ENCODE measurements around the gene OLFM2. TPM values are rescaled to one million over a fixed set of nuclear protein-coding genes. Genes with fewer than 3 reads are reported as not detected.

OLFM2 gene
- total RNA-seq, 1 donor from 2014 or later = 11.4 TPM

GRCh38 chr19:9962623-9963290 is 26.4 kb upstream of the OLFM2 start:
- no peak overlapping the region for H2AFZ ChIP-seq (replicated peaks)
- H3K27ac Mint-ChIP-seq = no peak overlapping the region
- peaks cover 19% of the 10 kb centered on the region for H3K27me3 Mint-ChIP-seq (ENCODE audit: insufficient read depth, low read depth)

GRCh38 chr19:9961103-9961502 is 24.8 kb upstream of the OLFM2 start:
- Histone ChIP-seq H3K27ac (no peak overlapping the region), H2AFZ (replicated peaks) (no peak overlapping the region), H3K79me2 (ENCODE audit: low read depth) (no peaks in the 10 kb centered on the region), H3K4me3 (no peak overlapping the region), H3F3A (ENCODE audit: low read depth) (no peaks in the 10 kb centered on the region), H3K36me3 (no peaks in the 10 kb centered on the region), H3K4me1 (no peaks in the 10 kb centered on the region), H3K9ac (no peak overlapping the region), H3K9me3 (ENCODE audit: low read depth) (no peaks in the 10 kb centered on the region), H4K20me1 (ENCODE audit: low read depth) (no peaks in the 10 kb centered on the region), H3K4me2 (no peak overlapping the region), H3K27me3 (peaks cover 12% of the 10 kb centered on the region)
- H3K4me1 Mint-ChIP-seq = no peaks in the 10 kb centered on the region
- DNase-seq (ENCODE audit: low spot score) = no peak
- H3K27ac Mint-ChIP-seq = no peak overlapping the region
- no peaks in the 10 kb centered on the region for H3K9me3 Mint-ChIP-seq
- TF ChIP-seq CTCF (IDR thresholded peaks at IDR 0.05) (no peak), EZH2 (IDR thresholded peaks at IDR 0.05) (no peak), EZH2phosphoT487 (IDR thresholded peaks at IDR 0.05) (no peak)
- H3K36me3 Mint-ChIP-seq = peaks cover 2% of the 10 kb centered on the region
- peaks cover 10% of the 10 kb centered on the region for H3K27me3 Mint-ChIP-seq (ENCODE audit: insufficient read depth, low read depth)
- no peak overlapping the region for H3K4me3 Mint-ChIP-seq

More at GRCh38 chr19:9962623-9963290, 26.4 kb upstream of the OLFM2 start:
- no peak overlapping the region for H3K27ac ChIP-seq
- no peak overlapping the region for H3K4me3 Mint-ChIP-seq
- peaks cover 29% of the 10 kb centered on the region for H3K27me3 ChIP-seq
- no peaks in the 10 kb centered on the region for H4K20me1 ChIP-seq (ENCODE audit: low read depth)
- H3K9ac ChIP-seq = no peak overlapping the region
- H3K9me3 Mint-ChIP-seq = no peaks in the 10 kb centered on the region
- H3K4me2 ChIP-seq = no peak overlapping the region
- no peak for TF ChIP-seq CTCF (IDR thresholded peaks at IDR 0.05)
- H3K4me1 Mint-ChIP-seq = peaks cover 3% of the 10 kb centered on the region
- no peak for DNase-seq (ENCODE audit: low spot score)
- H3K4me3 ChIP-seq = no peak overlapping the region
- no peaks in the 10 kb centered on the region for H3K36me3 ChIP-seq
- H3K4me1 ChIP-seq = no peaks in the 10 kb centered on the region
- no peaks in the 10 kb centered on the region for H3K9me3 ChIP-seq (ENCODE audit: low read depth)
- H3F3A ChIP-seq (ENCODE audit: low read depth) = no peaks in the 10 kb centered on the region
- no peaks in the 10 kb centered on the region for H3K79me2 ChIP-seq (ENCODE audit: low read depth)
- H3K36me3 Mint-ChIP-seq = peaks cover 2% of the 10 kb centered on the region

- Histone ChIP-seq H3K27me3 (no peaks in the 10 kb centered on the region), H3K4me2 (no peak overlapping the region), H4K20me1 (ENCODE audit: low read depth) (no peaks in the 10 kb centered on the region), H3K27ac (no peak overlapping the region), H3K79me2 (ENCODE audit: low read depth) (no peaks in the 10 kb centered on the region), H3K4me1 (no peaks in the 10 kb centered on the region), H3K9me3 (ENCODE audit: low read depth) (no peaks in the 10 kb centered on the region), H3F3A (ENCODE audit: low read depth) (no peaks in the 10 kb centered on the region), H3K9ac (no peak overlapping the region), H2AFZ (replicated peaks) (no peak overlapping the region), H3K4me3 (no peak overlapping the region), H3K36me3 (no peaks in the 10 kb centered on the region)
- Mint-ChIP-seq H3K4me3 (no peak overlapping the region), H3K27ac (no peak overlapping the region), H3K9me3 (no peaks in the 10 kb centered on the region), H3K36me3 (peaks cover 2% of the 10 kb centered on the region), H3K27me3 (ENCODE audit: insufficient read depth, low read depth) (peaks cover 4% of the 10 kb centered on the region), H3K4me1 (no peaks in the 10 kb centered on the region)
- TF ChIP-seq CTCF (IDR thresholded peaks at IDR 0.05) = no peak
- TF ChIP-seq EZH2phosphoT487 (IDR thresholded peaks at IDR 0.05) = no peak
- no peak for TF ChIP-seq EZH2 (IDR thresholded peaks at IDR 0.05)
- DNase-seq (ENCODE audit: low spot score) = no peak
These were observed 22.1 kb upstream of the OLFM2 start for GRCh38 chr19:9958379-9958821.

All from neural progenitor cell (in vitro differentiated cells).